A549 (cell line): ENCODE results near the gene NUDC. TPM values are rescaled to one million over a fixed set of nuclear protein-coding genes. Genes with fewer than 3 reads are reported as not detected.

Source experiments
- ATAC-seq, 2 experiments: fragments of 200-7000 bp in 1 of 2; fragments of >200 bp in 1 of 2; cut with Nextera tagmentation in 1 of 2; cut with Tn5 transposase in 1 of 2; 3 replicates each; pipeline versions ENCODE4 v1.8.0 to v1.9.1; 2018 to 2020; ENCODE audit warnings: mild to moderate bottlenecking in 1 of 2, moderate library complexity in 1 of 2
- CTCF ChIA-PET: fragments of 300-600 bp; sonication (Branson Sonifier 250); formaldehyde crosslinking; extraction: SDS; loops from one replicate; lab custom pipeline; 2021; ENCODE audit warnings: antibody characterized with exemption, inconsistent platforms; lab: Yijun Ruan, JAX
- POLR2A ChIA-PET: fragments of 350-600 bp; formaldehyde crosslinking; extraction: SDS; loops from one replicate; lab custom pipeline; 2021; ENCODE audit warnings: antibody characterized with exemption, inconsistent platforms; lab: Yijun Ruan, JAX
- DNase-seq, 2 experiments: peaks; one replicate each; pipeline versions ENCODE4 v3.0.0 to v3.0.0-alpha.2; 2011 to 2016; ENCODE audit warnings: low read depth in 1 of 2, low spot score in 1 of 2
- FAIRE-seq: peaks from 2 replicates; lab custom pipeline; 2011; peaks lifted over from hg19 to GRCh38; lab: Jason Lieb, UNC
- H3K27ac ChIP-seq, 2 experiments: fragments of >200 bp; sonication (Bioruptor Twin); formaldehyde crosslinking; 3 replicates each; pipeline ENCODE4 v1.5.1; 2016 to 2017
- H3K4me1 ChIP-seq: fragments of >200 bp; sonication (Bioruptor Twin); formaldehyde crosslinking; 3 replicates; pipeline ENCODE4 v1.6.1; 2016
- H3K4me2 ChIP-seq: fragments of >200 bp; sonication (Bioruptor Twin); formaldehyde crosslinking; 3 replicates; pipeline ENCODE4 v1.6.1; 2016
- H3K4me3 ChIP-seq: fragments of >200 bp; sonication (Bioruptor Twin); formaldehyde crosslinking; 3 replicates; pipeline ENCODE4 v1.5.1; 2016
- H3K9me3 ChIP-seq: fragments of >200 bp; sonication (Bioruptor Twin); formaldehyde crosslinking; 3 replicates; pipeline ENCODE4 v1.6.1; 2016
- BCL3 ChIP-seq: fragments of >200 bp; sonication (Bioruptor Twin); formaldehyde crosslinking; IDR thresholded peaks from 3 replicates; pipeline ENCODE4 v1.6.1; 2016
- BHLHE40 ChIP-seq: IDR thresholded peaks from 2 replicates; pipeline ENCODE4 v1.6.1; 2012; ENCODE audit warnings: low read depth, low read length, inconsistent platforms
- CBX2 ChIP-seq: fragments of 200-600 bp; sonication (generic); IDR thresholded peaks from 2 replicates; pipeline ENCODE4 v1.6.1; 2016; ENCODE audit warnings: low read depth, mild to moderate bottlenecking, borderline replicate concordance
- CEBPB ChIP-seq, 2 experiments: fragments of >200 bp in 1 of 2; sonication (Bioruptor Twin) in 1 of 2; formaldehyde crosslinking in 1 of 2; IDR thresholded peaks; 2 replicates each; pipeline ENCODE4 v1.6.1; 2012 to 2016
- CHD2 ChIP-seq: fragments of 150-350 bp; IDR thresholded peaks from 2 replicates; pipeline ENCODE4 v1.6.1; 2014; ENCODE audit warnings: low read length; ENCODE audit not compliant: partially characterized antibody
- EP300 ChIP-seq, 2 experiments: fragments of >200 bp; sonication (Bioruptor Twin); formaldehyde crosslinking; IDR thresholded peaks; 2 replicates in 1 of 2; 3 replicates in 1 of 2; pipeline ENCODE4 v1.6.1; 2016 to 2017
- ESRRA ChIP-seq: fragments of 150-350 bp; IDR thresholded peaks from 2 replicates; pipeline ENCODE4 v1.6.1; 2014; ENCODE audit warnings: mild to moderate bottlenecking, low read length, borderline replicate concordance
- FOSB ChIP-seq: fragments of 250-450 bp; sonication (Bioruptor Pico); IDR thresholded peaks from 2 replicates; pipeline ENCODE4 v1.5.0; 2020; ENCODE audit warnings: mild to moderate bottlenecking, moderate library complexity
- FOSL2 ChIP-seq, 2 experiments: fragments of 450-650 bp in 1 of 2; fragments of >200 bp in 1 of 2; sonication (Bioruptor Twin) in 1 of 2; formaldehyde crosslinking; IDR thresholded peaks; 2 replicates each; pipeline versions ENCODE4 v1.5.0 to v1.6.1; 2016 to 2020; ENCODE audit warnings: mild to moderate bottlenecking in 1 of 2, moderate library complexity in 1 of 2
- GATA3 ChIP-seq: IDR thresholded peaks from 2 replicates; pipeline ENCODE4 v1.6.1; 2012; ENCODE audit warnings: borderline replicate concordance
- HDAC2 ChIP-seq: fragments of 200-600 bp; sonication (generic); IDR thresholded peaks from 2 replicates; pipeline ENCODE4 v1.6.1; 2016
- HOXB5 ChIP-seq: fragments of 250-450 bp; sonication (Bioruptor Pico); IDR thresholded peaks from 2 replicates; pipeline ENCODE4 v1.5.0; 2020; ENCODE audit warnings: mild to moderate bottlenecking, moderate library complexity
- KDM1A ChIP-seq: fragments of 200-600 bp; sonication (generic); IDR thresholded peaks from 2 replicates; pipeline ENCODE4 v1.6.1; 2016; ENCODE audit warnings: low read depth, mild to moderate bottlenecking
- MAZ ChIP-seq: fragments of 150-350 bp; IDR thresholded peaks from 2 replicates; pipeline ENCODE4 v1.6.1; 2014; ENCODE audit warnings: antibody characterized with exemption, low read depth, low read length, borderline replicate concordance
- MYC ChIP-seq: IDR thresholded peaks from 2 replicates; pipeline ENCODE4 v1.6.1; 2012; ENCODE audit warnings: mild to moderate bottlenecking, inconsistent platforms, low read length, improper control_type of control experiment, borderline replicate concordance
- POLR2AphosphoS2 ChIP-seq: conservative IDR thresholded peaks from 2 replicates; pipeline ENCODE4 v1.6.1; 2012; ENCODE audit warnings: low read length, improper control_type of control experiment, inconsistent platforms
- RFX5 ChIP-seq: fragments of 450-650 bp; IDR thresholded peaks from 2 replicates; pipeline ENCODE4 v1.7.1; 2014; ENCODE audit warnings: antibody characterized with exemption, mild to moderate bottlenecking, moderate library complexity
- SREBF2 ChIP-seq: fragments of 450-650 bp; IDR thresholded peaks from 2 replicates; pipeline ENCODE4 v1.6.1; 2014; ENCODE audit warnings: mild to moderate bottlenecking, moderate library complexity
- TFCP2L1 ChIP-seq: fragments of 250-450 bp; sonication (Bioruptor Pico); IDR thresholded peaks from 2 replicates; pipeline ENCODE4 v1.5.0; 2021; ENCODE audit warnings: mild to moderate bottlenecking
- TP53 ChIP-seq: fragments of 250-450 bp; sonication (Bioruptor Pico); IDR thresholded peaks from 2 replicates; pipeline ENCODE4 v1.5.0; 2021; ENCODE audit warnings: mild to moderate bottlenecking, moderate library complexity
- ZSCAN20 ChIP-seq: fragments of 250-450 bp; sonication (Bioruptor Pico); IDR thresholded peaks from 2 replicates; pipeline ENCODE4 v1.8.0; 2022; ENCODE audit warnings: mild to moderate bottlenecking, moderate library complexity
- WGBS: methylation state at CpG from one replicate; pipeline ENCODE4 v1.1.6; 2017; ENCODE audit errors: missing lambda C conversion rate; 5-methylcytosine and 5-hydroxymethylcytosine counted together
- polyA plus RNA-seq, 4 experiments: library from polyadenylated mRNA; depleted of rRNA in 3 of 4; stranded (reverse); fragments of >200 nt; fragmentation: RNase III in 1 of 4; extraction: RNeasy Plus Mini Kit Qiagen cat#74134 plus additional on column Dnase treatment in 1 of 4; gene quantifications; 2 replicates in 3 of 4; 3 replicates in 1 of 4; pipeline ENCODE4 v1.2.3, GENCODE V29; 2011 to 2017

Gene NUDC
- polyA plus RNA-seq, 2 of the 4 experiments (the other 2 are of a cell fraction) = 79.0 to 133 TPM

GRCh38 chr1:26889551-26890466, 31.7 kb upstream of the NUDC start, which contains the start of gene GPN2 (continued):
- TF ChIP-seq BCL3 (peak; percentile 58; the same call in 1 of the 3 replicates), FOSB (CRISPR knock-in tag) (no peak), HDAC2 (no peak), CBX2 (no peak), FOSL2 (IDR thresholded peaks at IDR 0.05) (no peak), FOSL2 (CRISPR knock-in tag; IDR thresholded peaks at IDR 0.05) (no peak), POLR2AphosphoS2 (peak; percentile 71; the same call in 1 of the 2 replicates), EP300 (IDR thresholded peaks at IDR 0.05) (no peak), KDM1A (no peak), TP53 (CRISPR knock-in tag) (no peak), MYC (no peak), GATA3 (no peak), SREBF2 (no peak), CHD2 (no peak), CEBPB (IDR thresholded peaks at IDR 0.05) (no peak), MAZ (no peak), ESRRA (no peak), RFX5 (no peak), BHLHE40 (no peak)

- ATAC-seq (peak; percentile 57 to 59; a peak in 5 of 6 replicates), FAIRE-seq (no peak), DNase-seq (no peak)
- Histone ChIP-seq H3K4me3 (peak overlapping the region; percentile 88), H3K4me2 (peak overlapping the region; percentile 87), H3K27ac (peak overlapping the region; percentile 88 to 90), H3K9me3 (no peaks in the 10 kb centered on the region), H3K4me1 (peaks cover 9% of the 10 kb centered on the region; the same call in 2 of the 3 replicates)
- ChIA-PET CTCF (interaction anchor here (0.6 to 2.9 kb wide), 4 partner anchors 11 to 186 kb away, joined by 3 to 11 read pairs (median 4); no protein-coding TSS in a partner anchor), POLR2A (interaction anchor here (0.6 to 2.0 kb wide), 7 partner anchors 10 to 389 kb away, joined by 3 to 14 read pairs (median 5); partner anchors contain the start of gene GPATCH3)
- WGBS = 10% methylated on average over 10 of the region's 12 CpGs
- no peak for TF ChIP-seq FOSL2 (IDR thresholded peaks at IDR 0.05)
- TF ChIP-seq FOSL2 (CRISPR knock-in tag; IDR thresholded peaks at IDR 0.05) = no peak
- TF ChIP-seq ZSCAN20 (CRISPR knock-in tag) = no peak
- no peak for TF ChIP-seq HOXB5 (CRISPR knock-in tag)
- no peak for TF ChIP-seq GATA3
- TF ChIP-seq EP300 (IDR thresholded peaks at IDR 0.05) = no peak
- TF ChIP-seq TFCP2L1 (CRISPR knock-in tag) = no peak
Measured at GRCh38 chr1:26890467-26890796, 31.1 kb upstream of the NUDC start.

- Histone ChIP-seq H3K4me1 (peaks cover 8% of the 10 kb centered on the region; the same call in 1 of the 3 replicates), H3K27ac (no peak overlapping the region), H3K4me2 (no peak overlapping the region), H3K4me3 (no peak overlapping the region), H3K9me3 (no peaks in the 10 kb centered on the region)
- CTCF ChIA-PET = interaction anchor here (0.8 to 3.1 kb wide), 3 partner anchors 9 to 84 kb away, joined by 3 to 11 read pairs (median 3); no protein-coding TSS in a partner anchor
- POLR2A ChIA-PET = no interaction called here
- ATAC-seq (no peak), FAIRE-seq (no peak)
- 95% methylated on average over 13 of the region's 13 CpGs for WGBS
- TF ChIP-seq CHD2 = no peak
- TF ChIP-seq, all 56 proteins: peak for 0
- DNase-seq = no peak
Measured at GRCh38 chr1:26894263-26894662, 27.3 kb upstream of the NUDC start.
